Subcutaneous adipose tissue (tissue), 4 donors: Measurements from ENCODE around the gene NGEF. TPM values are rescaled to one million over a fixed set of nuclear protein-coding genes. Genes with fewer than 3 reads are reported as not detected.

ENCODE experiments used
- CTCF ChIP-seq: fragments of 450-650 bp; IDR thresholded peaks from one replicate; pipeline ENCODE4 v1.5.1; 2016; ENCODE audit warnings: low read depth, mild to moderate bottlenecking, control low read depth, antibody characterized with exemption, moderate library complexity
- total RNA-seq, 4 donors: library from RNA; depleted of rRNA; stranded (reverse); fragments of >200 nt; gene quantifications; one replicate each; pipeline ENCODE4 v1.1.0, GENCODE V29; 2016

Gene NGEF
- total RNA-seq, 4 donors from 2014 or later = 0.16 to 1.3 (median 0.17) TPM; not detected in 1

GRCh38 chr2:232891621-232892071 is 121.4 kb downstream of the NGEF start:
- TF ChIP-seq CTCF = no peak

- no peak for TF ChIP-seq CTCF
Observed at GRCh38 chr2:232890896-232891601, 122.0 kb downstream of the NGEF start.

- no peak for TF ChIP-seq CTCF
Observed at GRCh38 chr2:232890536-232890895, 122.5 kb downstream of the NGEF start.

- TF ChIP-seq CTCF = no peak
Observed at GRCh38 chr2:232889876-232890401, 123.1 kb downstream of the NGEF start.

- no peak for TF ChIP-seq CTCF
Observed at GRCh38 chr2:232888839-232889529, 124.1 kb downstream of the NGEF start.

- TF ChIP-seq CTCF = no peak
Observed at GRCh38 chr2:232888099-232888836, 124.8 kb downstream of the NGEF start.
